Stomach smooth muscle (tissue), 2 donors: Measurements from ENCODE around the gene CDC42SE2.
"Not testable (repeated sequence)": the region's sequence is repeated elsewhere in the genome, so short reads cannot be mapped to it uniquely, and the experiment has no call there.

Source experiments
- H3K27ac ChIP-seq: one replicate; pipeline ENCODE4 v1.7.0; 2013; ENCODE audit warnings: mild to moderate bottlenecking, low read length, inconsistent platforms
- H3K27me3 ChIP-seq, 2 donors: one replicate each; pipeline ENCODE4 v1.7.0; 2013; ENCODE audit warnings: low read length in 2 of 2; ENCODE audit not compliant: insufficient read depth in 2 of 2, control insufficient read depth in 1 of 2
- H3K36me3 ChIP-seq, 2 donors: one replicate each; pipeline ENCODE4 v1.7.0; 2013; ENCODE audit warnings: low read length in 2 of 2; ENCODE audit not compliant: control insufficient read depth in 2 of 2, insufficient read depth in 2 of 2
- H3K4me1 ChIP-seq: one replicate; pipeline ENCODE4 v1.7.0; 2013; ENCODE audit warnings: low read length; ENCODE audit not compliant: control insufficient read depth, insufficient read depth
- H3K4me3 ChIP-seq, 2 donors: one replicate each; pipeline ENCODE4 v1.7.0; 2013; ENCODE audit warnings: low read length in 2 of 2
- H3K9ac ChIP-seq, 2 donors: one replicate each; pipeline ENCODE4 v1.7.0; 2013; ENCODE audit warnings: low read length in 2 of 2, mild to moderate bottlenecking in 1 of 2
- H3K9me3 ChIP-seq, 2 donors: one replicate each; pipeline ENCODE4 v1.7.0; 2013; ENCODE audit warnings: low read length in 2 of 2; ENCODE audit not compliant: control insufficient read depth in 2 of 2
- donor health status: healthy.
- donor health status: Pancreatic carcinoma.

CDC42SE2 gene

DNA sequence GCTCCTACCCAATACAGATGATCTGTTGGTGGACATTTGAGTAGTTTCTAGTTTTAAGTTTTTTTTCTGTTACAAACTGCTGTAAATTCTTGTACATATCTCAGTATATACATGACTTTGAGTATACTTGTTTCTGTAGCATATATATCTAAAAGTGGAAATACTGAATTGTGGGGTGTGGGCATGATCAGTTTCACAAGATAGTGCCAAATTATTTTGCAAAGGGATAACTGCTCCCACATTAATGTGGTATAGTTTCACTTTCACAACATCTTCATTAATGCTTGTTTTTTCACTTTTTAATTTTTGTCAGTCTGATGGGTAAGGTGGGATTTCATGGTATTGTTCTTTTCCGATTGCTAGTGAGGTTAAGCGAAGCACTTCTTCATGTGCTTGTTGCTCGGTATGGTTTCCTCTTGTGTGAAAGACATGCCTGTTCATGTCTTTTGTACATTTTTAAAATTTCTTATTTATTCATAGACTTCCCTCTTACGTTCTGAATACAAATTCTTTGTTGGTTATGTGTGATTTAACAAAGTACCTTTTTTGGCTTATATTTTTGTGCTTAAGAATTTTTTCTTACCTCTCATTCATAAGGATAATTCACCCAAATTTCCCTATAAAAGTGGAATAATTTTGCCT lies 103.5 kb downstream of the CDC42SE2 start:
- no peaks in the 10 kb centered on the region for H3K27me3 ChIP-seq
- no peaks in the 10 kb centered on the region for H3K4me1 ChIP-seq
- H3K27ac ChIP-seq, result no peak overlapping the region
- H3K36me3 ChIP-seq, result no peaks in the 10 kb centered on the region
- no peak overlapping the region for H3K4me3 ChIP-seq
- no peaks in the 10 kb centered on the region for H3K9me3 ChIP-seq
- no peak overlapping the region for H3K9ac ChIP-seq

GRCh38 chr5:131368866-131369265 lies 105.0 kb downstream of the CDC42SE2 start:
- H3K4me1 ChIP-seq, result no peaks in the 10 kb centered on the region
- H3K9me3 ChIP-seq, result no peaks in the 10 kb centered on the region
- H3K27me3 ChIP-seq, result no peaks in the 10 kb centered on the region
- no peak overlapping the region for H3K9ac ChIP-seq
- no peak overlapping the region for H3K27ac ChIP-seq
- no peak overlapping the region for H3K4me3 ChIP-seq
- H3K36me3 ChIP-seq, result no peaks in the 10 kb centered on the region

GRCh38 chr5:131369558-131369957 lies 105.7 kb downstream of the CDC42SE2 start:
- no peak overlapping the region for H3K9ac ChIP-seq
- no peak overlapping the region for H3K27ac ChIP-seq
- H3K36me3 ChIP-seq, result no peaks in the 10 kb centered on the region
- no peaks in the 10 kb centered on the region for H3K9me3 ChIP-seq
- no peak overlapping the region for H3K4me3 ChIP-seq
- no peaks in the 10 kb centered on the region for H3K4me1 ChIP-seq
- H3K27me3 ChIP-seq, result no peaks in the 10 kb centered on the region

GRCh38 chr5:131371835-131372234 lies 108.0 kb downstream of the CDC42SE2 start:
- no peaks in the 10 kb centered on the region for H3K4me1 ChIP-seq
- H3K9me3 ChIP-seq, result no peaks in the 10 kb centered on the region
- H3K4me3 ChIP-seq, result no peak overlapping the region
- H3K27ac ChIP-seq, result no peak overlapping the region
- H3K27me3 ChIP-seq, result no peaks in the 10 kb centered on the region
- H3K36me3 ChIP-seq, result no peaks in the 10 kb centered on the region
- no peak overlapping the region for H3K9ac ChIP-seq

- H3K9ac ChIP-seq, result no peak overlapping the region
- no peak overlapping the region for H3K27ac ChIP-seq
- no peaks in the 10 kb centered on the region for H3K9me3 ChIP-seq
- H3K4me3 ChIP-seq, result no peak overlapping the region
- no peaks in the 10 kb centered on the region for H3K4me1 ChIP-seq
- H3K27me3 ChIP-seq, result no peaks in the 10 kb centered on the region
- H3K36me3 ChIP-seq, result no peaks in the 10 kb centered on the region
Measured at GRCh38 chr5:131373265-131373664, 109.4 kb downstream of the CDC42SE2 start.

- Histone ChIP-seq H3K27ac (no peak overlapping the region), H3K27me3 (no peaks in the 10 kb centered on the region), H3K9ac (no peak overlapping the region), H3K36me3 (no peaks in the 10 kb centered on the region), H3K9me3 (no peaks in the 10 kb centered on the region), H3K4me1 (no peaks in the 10 kb centered on the region), H3K4me3 (no peak overlapping the region)
Measured at GRCh38 chr5:131375351-131375750, 111.5 kb downstream of the CDC42SE2 start.

DNA sequence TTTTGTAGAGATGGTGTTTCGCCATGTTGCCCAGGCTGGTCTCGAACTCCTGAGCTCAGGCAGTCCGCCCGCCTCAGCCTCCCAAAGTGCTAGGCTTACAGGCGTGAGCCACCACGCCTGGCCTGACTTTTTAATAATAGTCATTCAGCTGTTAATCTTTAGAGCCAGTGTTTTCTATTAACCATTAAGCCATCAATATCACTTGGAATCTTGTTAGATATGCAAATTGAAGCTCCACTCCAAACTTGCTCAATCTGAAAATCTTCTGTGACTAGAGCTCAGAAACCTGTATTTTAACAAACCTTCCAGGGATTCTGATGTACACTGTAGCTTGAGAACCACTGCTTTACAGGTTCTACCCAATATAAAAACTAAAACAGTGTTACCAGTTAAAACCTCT lies 113.5 kb downstream of the CDC42SE2 start:
- Histone ChIP-seq H3K9ac (no peak overlapping the region), H3K4me3 (no peak overlapping the region), H3K9me3 (no peaks in the 10 kb centered on the region), H3K27me3 (no peaks in the 10 kb centered on the region), H3K36me3 (no peaks in the 10 kb centered on the region), H3K4me1 (no peaks in the 10 kb centered on the region), H3K27ac (no peak overlapping the region)

GRCh38 chr5:131377785-131378325 lies 114.0 kb downstream of the CDC42SE2 start:
- no peaks in the 10 kb centered on the region for H3K27me3 ChIP-seq
- H3K4me1 ChIP-seq, result no peaks in the 10 kb centered on the region
- H3K9me3 ChIP-seq, result no peaks in the 10 kb centered on the region
- no peaks in the 10 kb centered on the region for H3K36me3 ChIP-seq
- no peak overlapping the region for H3K27ac ChIP-seq
- H3K9ac ChIP-seq, result no peak overlapping the region
- H3K4me3 ChIP-seq, result no peak overlapping the region

- Histone ChIP-seq H3K9ac (no peak overlapping the region), H3K36me3 (no peaks in the 10 kb centered on the region), H3K27ac (no peak overlapping the region), H3K9me3 (no peaks in the 10 kb centered on the region), H3K27me3 (no peaks in the 10 kb centered on the region), H3K4me1 (no peaks in the 10 kb centered on the region), H3K4me3 (no peak overlapping the region)
Measured at GRCh38 chr5:131378721-131379541, 115.1 kb downstream of the CDC42SE2 start.

DNA sequence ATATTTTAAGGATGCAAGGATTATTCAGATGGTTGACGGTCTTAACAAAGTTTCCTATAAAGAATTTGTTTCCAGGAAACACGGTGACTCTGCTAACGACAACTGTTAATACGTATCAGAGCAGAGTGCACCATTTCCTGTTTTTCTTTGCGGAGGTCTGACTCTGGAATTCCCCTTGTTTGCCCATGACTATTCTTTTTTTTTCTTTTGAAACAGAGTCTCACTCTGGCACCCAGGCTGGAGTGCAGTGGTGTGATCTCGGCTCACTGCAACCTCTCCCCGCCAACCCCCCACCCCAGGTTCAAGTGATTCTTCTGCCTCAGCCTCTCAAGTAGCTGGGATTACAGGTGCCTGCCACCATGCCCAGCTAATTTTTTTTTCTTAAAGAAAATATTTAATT lies 115.9 kb downstream of the CDC42SE2 start:
- Histone ChIP-seq H3K27me3 (no peaks in the 10 kb centered on the region), H3K27ac (no peak overlapping the region), H3K4me1 (no peaks in the 10 kb centered on the region), H3K9ac (no peak overlapping the region), H3K4me3 (no peak overlapping the region), H3K9me3 (no peaks in the 10 kb centered on the region), H3K36me3 (no peaks in the 10 kb centered on the region)

- not testable (repeated sequence) for H3K4me1 ChIP-seq, H3K9me3 ChIP-seq, H3K4me3 ChIP-seq, H3K9ac ChIP-seq, H3K36me3 ChIP-seq, H3K27me3 ChIP-seq, H3K27ac ChIP-seq
Measured at GRCh38 chr5:131380238-131380637, 116.4 kb downstream of the CDC42SE2 start.
